Muscle layer of duodenum (tissue), 2 donors: ENCODE data around the gene SLC20A1.

Experiments
- H3K27ac ChIP-seq: one replicate; pipeline ENCODE4 v1.7.0; 2013; ENCODE audit warnings: mild to moderate bottlenecking, low read length
- H3K27me3 ChIP-seq: one replicate; pipeline ENCODE4 v1.7.0; 2013; ENCODE audit warnings: low read depth, mild to moderate bottlenecking, control low read depth, low read length
- H3K36me3 ChIP-seq, 2 donors: one replicate each; pipeline ENCODE4 v1.7.0; 2013; ENCODE audit warnings: low read length in 2 of 2, control low read depth in 1 of 2, mild to moderate bottlenecking in 1 of 2; ENCODE audit not compliant: insufficient read depth in 2 of 2, control insufficient read depth in 1 of 2
- H3K4me1 ChIP-seq, 2 donors: one replicate each; pipeline ENCODE4 v1.7.0; 2013; ENCODE audit warnings: low read length in 2 of 2, mild to moderate bottlenecking in 2 of 2, control low read depth in 1 of 2, moderate library complexity in 1 of 2; ENCODE audit not compliant: insufficient read depth in 2 of 2, control insufficient read depth in 1 of 2
- H3K4me3 ChIP-seq, 2 donors: one replicate each; pipeline ENCODE4 v1.7.0; 2013; ENCODE audit warnings: low read length in 2 of 2, low read depth in 1 of 2, mild to moderate bottlenecking in 1 of 2
- H3K9me3 ChIP-seq, 2 donors: one replicate each; pipeline ENCODE4 v1.7.0; 2013; ENCODE audit warnings: low read length in 2 of 2, control low read depth in 1 of 2, mild to moderate bottlenecking in 1 of 2; ENCODE audit not compliant: control insufficient read depth in 1 of 2
- donor health status: healthy.

SLC20A1 gene

GRCh38 chr2:112670252-112671022 is 24.7 kb downstream of the SLC20A1 start:
- Histone ChIP-seq H3K4me1 (no peaks in the 10 kb centered on the region), H3K4me3 (no peak overlapping the region), H3K27ac (no peak overlapping the region), H3K9me3 (no peaks in the 10 kb centered on the region), H3K36me3 (peaks cover 0 to 3% of the 10 kb centered on the region in 2 donors), H3K27me3 (no peaks in the 10 kb centered on the region)

GRCh38 chr2:112671801-112672200 is 26.1 kb downstream of the SLC20A1 start:
- no peaks in the 10 kb centered on the region for H3K27me3 ChIP-seq
- no peak overlapping the region for H3K4me3 ChIP-seq
- no peaks in the 10 kb centered on the region for H3K36me3 ChIP-seq
- no peaks in the 10 kb centered on the region for H3K4me1 ChIP-seq
- H3K9me3 ChIP-seq: no peaks in the 10 kb centered on the region
- no peak overlapping the region for H3K27ac ChIP-seq

GRCh38 chr2:112673008-112673407 is 27.3 kb downstream of the SLC20A1 start:
- no peaks in the 10 kb centered on the region for H3K36me3 ChIP-seq
- no peaks in the 10 kb centered on the region for H3K9me3 ChIP-seq
- no peak overlapping the region for H3K27ac ChIP-seq
- no peaks in the 10 kb centered on the region for H3K4me1 ChIP-seq
- no peak overlapping the region for H3K4me3 ChIP-seq
- no peaks in the 10 kb centered on the region for H3K27me3 ChIP-seq

GRCh38 chr2:112674229-112674628 is 28.5 kb downstream of the SLC20A1 start:
- no peaks in the 10 kb centered on the region for H3K27me3 ChIP-seq
- H3K9me3 ChIP-seq: no peaks in the 10 kb centered on the region
- no peaks in the 10 kb centered on the region for H3K36me3 ChIP-seq
- H3K4me3 ChIP-seq: no peak overlapping the region
- no peaks in the 10 kb centered on the region for H3K4me1 ChIP-seq
- no peak overlapping the region for H3K27ac ChIP-seq

- Histone ChIP-seq H3K4me1 (no peaks in the 10 kb centered on the region), H3K27me3 (no peaks in the 10 kb centered on the region), H3K4me3 (no peak overlapping the region), H3K36me3 (no peaks in the 10 kb centered on the region), H3K27ac (no peak overlapping the region), H3K9me3 (no peaks in the 10 kb centered on the region)
Measured at GRCh38 chr2:112679484-112679883, 33.7 kb downstream of the SLC20A1 start.

- Histone ChIP-seq H3K36me3 (no peaks in the 10 kb centered on the region), H3K9me3 (no peaks in the 10 kb centered on the region), H3K27ac (no peak overlapping the region), H3K4me1 (no peaks in the 10 kb centered on the region), H3K27me3 (no peaks in the 10 kb centered on the region), H3K4me3 (no peak overlapping the region)
Measured at GRCh38 chr2:112680666-112681101, 34.9 kb downstream of the SLC20A1 start.

GRCh38 chr2:112682101-112682500 is 36.4 kb downstream of the SLC20A1 start:
- Histone ChIP-seq H3K4me1 (no peaks in the 10 kb centered on the region), H3K27ac (no peak overlapping the region), H3K36me3 (no peaks in the 10 kb centered on the region), H3K9me3 (no peaks in the 10 kb centered on the region), H3K27me3 (no peaks in the 10 kb centered on the region), H3K4me3 (no peak overlapping the region)

GRCh38 chr2:112683550-112684414 is 38.0 kb downstream of the SLC20A1 start:
- Histone ChIP-seq H3K4me3 (no peak overlapping the region), H3K27me3 (no peaks in the 10 kb centered on the region), H3K9me3 (no peaks in the 10 kb centered on the region), H3K36me3 (no peaks in the 10 kb centered on the region), H3K4me1 (no peaks in the 10 kb centered on the region), H3K27ac (no peak overlapping the region)

GRCh38 chr2:112684415-112684775 is 38.7 kb downstream of the SLC20A1 start:
- Histone ChIP-seq H3K27me3 (no peaks in the 10 kb centered on the region), H3K9me3 (no peaks in the 10 kb centered on the region), H3K36me3 (no peaks in the 10 kb centered on the region), H3K4me3 (no peak overlapping the region), H3K27ac (no peak overlapping the region), H3K4me1 (no peaks in the 10 kb centered on the region)

- Histone ChIP-seq H3K27ac (no peak overlapping the region), H3K9me3 (no peaks in the 10 kb centered on the region), H3K4me1 (no peaks in the 10 kb centered on the region), H3K27me3 (no peaks in the 10 kb centered on the region), H3K36me3 (no peaks in the 10 kb centered on the region), H3K4me3 (no peak overlapping the region)
Measured at GRCh38 chr2:112685271-112685884, 39.6 kb downstream of the SLC20A1 start.
